CD4-positive, alpha-beta T cell (primary cell): ENCODE data around the gene LHFPL4. TPM values are rescaled to one million over a fixed set of nuclear protein-coding genes. Genes with fewer than 3 reads are reported as not detected.
"Not testable (repeated sequence)": the region's sequence is repeated elsewhere in the genome, so short reads cannot be mapped to it uniquely, and the experiment has no call there.

ENCODE experiments used
- ATAC-seq: fragments of 200-7000 bp; cut with Tn5 transposase; one replicate; pipeline ENCODE4 v1.10.0; 2022; ENCODE audit warnings: mild to moderate bottlenecking; ENCODE audit not compliant: poor library complexity
- CTCF ChIA-PET: fragments of 350-600 bp; sonication (Branson Sonifier 250); formaldehyde crosslinking; loops from one replicate; lab custom pipeline; 2021; ENCODE audit warnings: antibody characterized with exemption, inconsistent platforms; lab: Charles Lee
- POLR2A ChIA-PET: fragments of 350-600 bp; sonication (Branson Sonifier 250); formaldehyde crosslinking; loops from one replicate; lab custom pipeline; 2021; ENCODE audit warnings: antibody characterized with exemption, inconsistent platforms; lab: Charles Lee
- DNase-seq, 14 experiments: peaks; one replicate each; pipeline ENCODE4 v3.0.0-alpha.2; 2013 to 2020; ENCODE audit warnings: mixed read lengths in 2 of 14
- H3K27ac ChIP-seq, 2 donors: one replicate each; pipeline versions ENCODE4 v1.5.1 to v1.7.0; 2013; ENCODE audit warnings: low read length in 2 of 2, low read depth in 1 of 2, mild to moderate bottlenecking in 1 of 2
- H3K27me3 ChIP-seq, 2 experiments: 1 replicate in 1 of 2; 2 replicates in 1 of 2; pipeline versions ENCODE4 v1.6.1 to v1.7.0; 2013; ENCODE audit warnings: low read length in 2 of 2, control low read depth in 1 of 2, mild to moderate bottlenecking in 1 of 2, moderate library complexity in 1 of 2; ENCODE audit not compliant: insufficient read depth in 2 of 2, control insufficient read depth in 1 of 2
- H3K36me3 ChIP-seq: one replicate; pipeline ENCODE4 v1.6.1; 2013; ENCODE audit warnings: low read length, control low read depth; ENCODE audit not compliant: insufficient read depth
- H3K4me1 ChIP-seq: one replicate; pipeline ENCODE4 v1.6.1; 2013; ENCODE audit warnings: low read length, control low read depth; ENCODE audit not compliant: insufficient read depth
- H3K4me3 ChIP-seq: one replicate; pipeline ENCODE4 v1.5.1; 2013; ENCODE audit warnings: mild to moderate bottlenecking, low read length, moderate library complexity
- H3K9me3 ChIP-seq, 2 experiments: 1 replicate in 1 of 2; 2 replicates in 1 of 2; pipeline versions ENCODE4 v1.6.1 to v1.7.0; 2013; ENCODE audit warnings: low read length in 2 of 2, mild to moderate bottlenecking in 2 of 2, control low read depth in 1 of 2, moderate library complexity in 1 of 2; ENCODE audit not compliant: control insufficient read depth in 1 of 2, insufficient read depth in 1 of 2
- H3K27ac Mint-ChIP-seq: one replicate; pipeline ENCODE4 v1.8.0; 2020; ENCODE audit warnings: mixed read lengths
- H3K27me3 Mint-ChIP-seq: one replicate; pipeline ENCODE4 v1.8.0; 2021; ENCODE audit warnings: mixed read lengths
- H3K36me3 Mint-ChIP-seq: one replicate; pipeline ENCODE4 v1.8.0; 2021; ENCODE audit warnings: low read depth, mixed read lengths
- H3K4me1 Mint-ChIP-seq: one replicate; pipeline ENCODE4 v1.8.0; 2021; ENCODE audit warnings: low read depth, mixed read lengths
- H3K4me3 Mint-ChIP-seq: one replicate; pipeline ENCODE4 v1.8.0; 2020; ENCODE audit warnings: mild to moderate bottlenecking, mixed read lengths
- H3K9me3 Mint-ChIP-seq: one replicate; pipeline ENCODE4 v1.8.0; 2020; ENCODE audit warnings: mixed read lengths
- CTCF ChIP-seq: fragments of 200-600 bp; IDR thresholded peaks from one replicate; pipeline ENCODE4 v1.8.0; 2022; ENCODE audit warnings: antibody characterized with exemption, mild to moderate bottlenecking
- intact Hi-C, 2 experiments: fragments of 100-400 bp; cut with DNase I in 1 of 2; cut with micrococcal nuclease in 1 of 2; formaldehyde crosslinking; loops; one replicate each; pipeline versions ENCODE4 v1.15.1 to v1.9.0; 2023 to 2025; cut with DNase I, micrococcal nuclease
- total RNA-seq, 174 experiments: library from RNA in 2 of 174; stranded (reverse) in 2 of 174; gene quantifications; one replicate each; pipeline ENCODE4 v1.2.3 and lab custom pipeline; 2021 to 2026

Gene LHFPL4
- total RNA-seq, 2 experiments from 2014 or later, result not detected

GRCh38 chr3:9565316-9565715 lies 11.7 kb upstream of the LHFPL4 start:
- TF ChIP-seq CTCF, result no peak
- intact Hi-C loops, result no loop called here
- H3K9me3 Mint-ChIP-seq, result peaks cover 5% of the 10 kb centered on the region
- H3K4me1 Mint-ChIP-seq, result no peaks in the 10 kb centered on the region
- Histone ChIP-seq H3K9me3 (peaks cover 0 to 17% of the 10 kb centered on the region in 2 experiments), H3K27me3 (peaks cover 0 to 5% of the 10 kb centered on the region in 2 experiments), H3K36me3 (no peaks in the 10 kb centered on the region), H3K4me1 (no peaks in the 10 kb centered on the region), H3K4me3 (no peak overlapping the region), H3K27ac (no peak overlapping the region)
- no peak overlapping the region for H3K4me3 Mint-ChIP-seq
- H3K27me3 Mint-ChIP-seq, result peaks cover 18% of the 10 kb centered on the region
- no peak overlapping the region for H3K27ac Mint-ChIP-seq
- DNase-seq, result no peak
- CTCF ChIA-PET, result no interaction called here
- no peaks in the 10 kb centered on the region for H3K36me3 Mint-ChIP-seq
- POLR2A ChIA-PET, result no interaction called here
- ATAC-seq, result no peak

DNA sequence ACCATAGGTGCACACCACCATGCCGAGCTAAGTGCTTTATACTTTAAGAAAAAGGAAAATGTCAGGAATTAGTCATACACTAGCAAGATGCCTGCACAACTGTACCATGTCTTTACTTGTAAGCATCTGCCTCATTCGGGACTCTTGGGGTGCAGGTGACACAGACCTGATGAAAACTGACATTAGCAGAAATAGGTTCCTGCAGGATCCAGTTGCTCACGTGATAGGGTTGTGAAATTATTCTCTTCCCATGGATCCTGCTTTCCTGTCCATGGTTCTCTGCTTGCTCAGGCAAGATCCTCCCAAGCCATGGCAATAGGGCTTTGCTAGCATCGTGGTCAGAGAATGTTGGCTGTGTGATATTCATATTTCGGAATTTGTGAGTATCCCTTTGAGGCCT lies 10.2 kb upstream of the LHFPL4 start:
- Mint-ChIP-seq H3K27me3 (peaks cover 20% of the 10 kb centered on the region), H3K9me3 (peaks cover 5% of the 10 kb centered on the region), H3K4me1 (no peaks in the 10 kb centered on the region), H3K36me3 (no peaks in the 10 kb centered on the region), H3K27ac (no peak overlapping the region), H3K4me3 (no peak overlapping the region)
- intact Hi-C loops, result no loop called here
- no peak for DNase-seq
- Histone ChIP-seq H3K27ac (no peak overlapping the region), H3K36me3 (no peaks in the 10 kb centered on the region), H3K27me3 (peaks cover 0 to 2% of the 10 kb centered on the region in 2 experiments), H3K4me3 (no peak overlapping the region), H3K4me1 (no peaks in the 10 kb centered on the region), H3K9me3 (peaks cover 0 to 14% of the 10 kb centered on the region in 2 experiments)
- CTCF ChIA-PET, result no interaction called here
- no peak for TF ChIP-seq CTCF
- POLR2A ChIA-PET, result no interaction called here
- ATAC-seq, result no peak

- H3K4me3 ChIP-seq, H3K9me3 ChIP-seq, H3K4me1 ChIP-seq, H3K27ac ChIP-seq, CTCF ChIA-PET, H3K4me3 Mint-ChIP-seq, H3K4me1 Mint-ChIP-seq, POLR2A ChIA-PET, H3K27ac Mint-ChIP-seq, ATAC-seq, intact Hi-C loops, H3K9me3 Mint-ChIP-seq, H3K36me3 ChIP-seq, DNase-seq, H3K27me3 ChIP-seq, H3K36me3 Mint-ChIP-seq: not testable (repeated sequence)
- peaks cover 29% of the 10 kb centered on the region for H3K27me3 Mint-ChIP-seq
These were observed 6.4 kb upstream of the LHFPL4 start for GRCh38 chr3:9560056-9560455.

- H3K9me3 ChIP-seq, result peaks cover 0 to 15% of the 10 kb centered on the region in 2 experiments
- peaks cover 65% of the 10 kb centered on the region for H3K27me3 Mint-ChIP-seq
- no peak overlapping the region for H3K4me3 Mint-ChIP-seq
- H3K36me3 Mint-ChIP-seq, result no peaks in the 10 kb centered on the region
- no peak overlapping the region for H3K27ac ChIP-seq
- peaks cover 3% of the 10 kb centered on the region for H3K4me1 Mint-ChIP-seq
- H3K9me3 Mint-ChIP-seq, result peaks cover 5% of the 10 kb centered on the region
- ChIA-PET CTCF (no interaction called here), POLR2A (no interaction called here)
- DNase-seq (no peak), ATAC-seq (no peak)
- H3K27ac Mint-ChIP-seq, result no peak overlapping the region
- H3K27me3 ChIP-seq, result peaks cover 24 to 43% of the 10 kb centered on the region in 2 experiments
- peaks cover 7% of the 10 kb centered on the region for H3K4me1 ChIP-seq
- H3K36me3 ChIP-seq, result no peaks in the 10 kb centered on the region
- intact Hi-C loops, result no loop called here
- no peak overlapping the region for H3K4me3 ChIP-seq
- TF ChIP-seq CTCF, result no peak
These were observed 409 bp upstream of the LHFPL4 start for GRCh38 chr3:9553948-9554513.
